Kidney (tissue), 14 donors: ENCODE measurements around the gene VSX2. TPM values are rescaled to one million over a fixed set of nuclear protein-coding genes. Genes with fewer than 3 reads are reported as not detected.

Experiments used
- DNase-seq, 5 donors: peaks; one replicate each; pipeline ENCODE4 v3.0.0-alpha.2; 2013 to 2020
- FAIRE-seq: peaks from 2 replicates; lab custom pipeline; 2012; peaks lifted over from hg19 to GRCh38; lab: Jason Lieb, UNC
- H3K27ac ChIP-seq, 2 donors: one replicate each; pipeline ENCODE4 v1.7.0; 2013; ENCODE audit warnings: low read depth in 2 of 2, low read length in 2 of 2, inconsistent platforms in 1 of 2
- H3K27me3 ChIP-seq: one replicate; pipeline ENCODE4 v1.7.1; 2013; ENCODE audit warnings: low read length, inconsistent platforms; ENCODE audit not compliant: control insufficient read depth, insufficient read depth
- H3K36me3 ChIP-seq, 3 donors: one replicate each; pipeline versions ENCODE4 v1.7.0 to v1.7.1; 2013; ENCODE audit warnings: low read length in 3 of 3, control low read depth in 1 of 3, inconsistent platforms in 1 of 3; ENCODE audit not compliant: insufficient read depth in 3 of 3, control insufficient read depth in 2 of 3
- H3K4me1 ChIP-seq, 3 donors: one replicate each; pipeline versions ENCODE4 v1.7.0 to v1.7.1; 2013; ENCODE audit warnings: low read length in 3 of 3, inconsistent platforms in 1 of 3, low read depth in 1 of 3; ENCODE audit not compliant: control insufficient read depth in 2 of 3, insufficient read depth in 2 of 3
- H3K4me3 ChIP-seq, 3 donors: one replicate each; pipeline versions ENCODE4 v1.7.0 to v1.8.1; 2013; ENCODE audit warnings: low read length in 3 of 3, control low read depth in 1 of 3, inconsistent platforms in 1 of 3
- H3K9ac ChIP-seq, 3 donors: one replicate each; pipeline versions ENCODE4 v1.7.0 to v1.7.1; 2013; ENCODE audit warnings: low read length in 3 of 3, control low read depth in 1 of 3, inconsistent platforms in 1 of 3
- H3K9me3 ChIP-seq, 3 donors: one replicate each; pipeline versions ENCODE4 v1.7.0 to v1.7.1; 2013; ENCODE audit warnings: low read length in 3 of 3, control low read depth in 1 of 3, inconsistent platforms in 1 of 3; ENCODE audit not compliant: control insufficient read depth in 2 of 3, insufficient read depth in 1 of 3
- intact Hi-C: fragments of 100-400 bp; cut with DNase I; formaldehyde crosslinking; loops from one replicate; pipeline ENCODE4 v1.11.1; 2022
- polyA plus RNA-seq: library from polyadenylated mRNA; stranded (reverse); fragments of 350-450 nt; fragmentation: Illumina TruSeq; extraction: RNeasy Lipid Tissue Mini Kit (QIAGEN cat#74804); gene quantifications from one replicate; pipeline ENCODE4 v1.2.3, GENCODE V29; 2014; ENCODE audit warnings: low read depth, low replicate concordance; ENCODE audit not compliant: insufficient read depth
- total RNA-seq: library from RNA; stranded (reverse); fragmentation: NEBNext Ultra II Directional; extraction: Animal tissue kit (Norgen Biotek cat#: 25700); gene quantifications from one replicate; pipeline ENCODE4 v1.2.1, GENCODE V29; 2021
- TF ChIP-seq, protein P1 (sequence below): IDR thresholded peaks from 3 replicates; pipeline ENCODE4 v1.5.1; 2012; ENCODE audit warnings: mild to moderate bottlenecking, moderate library complexity, borderline replicate concordance; ENCODE audit not compliant: insufficient read depth; ENCODE audit errors: extremely low read depth
- donor health status: control.
- donor health status: control.
- donor health status: control.
- donor health status: control.
- donor health status: control.
- donor health status: DM: yes; HTN: yes; CAD: no.
- donor health status: Normal renal cell carcinoma (clear cell type).

Gene VSX2
- total and polyA plus RNA-seq, 2 donors from 2014 or later = not detected

DNA sequence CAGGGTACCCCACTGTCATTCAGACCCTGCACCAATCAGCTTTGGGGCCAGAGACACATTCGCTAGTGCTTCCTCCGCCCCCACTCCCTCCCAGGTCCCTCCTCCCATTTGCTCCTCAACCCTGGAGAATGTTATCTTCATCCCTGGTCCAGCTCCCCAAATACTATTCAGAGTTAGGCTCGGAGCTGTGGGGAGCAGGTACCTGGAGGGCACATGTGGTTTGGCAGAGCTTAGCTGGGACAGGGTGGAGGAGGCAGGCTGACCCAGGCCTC lies 19.5 kb downstream of the VSX2 start:
- DNase-seq (no peak), FAIRE-seq (no peak)
- no peaks in the 10 kb centered on the region for H3K36me3 ChIP-seq
- H3K27me3 ChIP-seq = no peaks in the 10 kb centered on the region
- H3K9me3 ChIP-seq = no peaks in the 10 kb centered on the region
- TF ChIP-seq, protein P1, sequence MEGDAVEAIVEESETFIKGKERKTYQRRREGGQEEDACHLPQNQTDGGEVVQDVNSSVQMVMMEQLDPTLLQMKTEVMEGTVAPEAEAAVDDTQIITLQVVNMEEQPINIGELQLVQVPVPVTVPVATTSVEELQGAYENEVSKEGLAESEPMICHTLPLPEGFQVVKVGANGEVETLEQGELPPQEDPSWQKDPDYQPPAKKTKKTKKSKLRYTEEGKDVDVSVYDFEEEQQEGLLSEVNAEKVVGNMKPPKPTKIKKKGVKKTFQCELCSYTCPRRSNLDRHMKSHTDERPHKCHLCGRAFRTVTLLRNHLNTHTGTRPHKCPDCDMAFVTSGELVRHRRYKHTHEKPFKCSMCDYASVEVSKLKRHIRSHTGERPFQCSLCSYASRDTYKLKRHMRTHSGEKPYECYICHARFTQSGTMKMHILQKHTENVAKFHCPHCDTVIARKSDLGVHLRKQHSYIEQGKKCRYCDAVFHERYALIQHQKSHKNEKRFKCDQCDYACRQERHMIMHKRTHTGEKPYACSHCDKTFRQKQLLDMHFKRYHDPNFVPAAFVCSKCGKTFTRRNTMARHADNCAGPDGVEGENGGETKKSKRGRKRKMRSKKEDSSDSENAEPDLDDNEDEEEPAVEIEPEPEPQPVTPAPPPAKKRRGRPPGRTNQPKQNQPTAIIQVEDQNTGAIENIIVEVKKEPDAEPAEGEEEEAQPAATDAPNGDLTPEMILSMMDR = no peak
- H3K4me3 ChIP-seq = no peak overlapping the region
- H3K4me1 ChIP-seq = peaks cover 0 to 4% (median 3%) of the 10 kb centered on the region in 3 donors
- H3K9ac ChIP-seq = no peak overlapping the region
- H3K27ac ChIP-seq = no peak overlapping the region
- intact Hi-C loops = no loop called here

DNA sequence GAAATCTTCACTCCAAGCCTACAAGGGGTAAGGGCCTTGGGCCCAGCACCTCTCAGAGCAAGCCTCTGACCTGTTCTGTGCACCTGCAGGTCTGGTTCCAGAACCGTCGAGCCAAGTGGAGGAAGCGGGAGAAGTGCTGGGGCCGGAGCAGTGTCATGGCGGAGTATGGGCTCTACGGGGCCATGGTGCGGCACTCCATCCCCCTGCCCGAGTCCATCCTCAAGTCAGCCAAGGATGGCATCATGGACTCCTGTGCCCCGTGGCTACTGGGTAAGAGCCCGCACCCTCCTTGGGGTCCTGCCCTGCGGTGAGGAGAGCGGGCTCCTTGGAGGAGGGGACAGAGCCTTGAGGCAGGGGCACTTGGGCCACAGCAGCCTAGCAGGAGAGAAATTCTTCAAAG lies 20.3 kb downstream of the VSX2 start:
- FAIRE-seq = no peak
- intact Hi-C loops = no loop called here
- Histone ChIP-seq H3K27ac (no peak overlapping the region), H3K9me3 (no peaks in the 10 kb centered on the region), H3K4me1 (peaks cover 0 to 4% (median 3%) of the 10 kb centered on the region in 3 donors), H3K36me3 (no peaks in the 10 kb centered on the region), H3K9ac (no peak overlapping the region), H3K4me3 (no peak overlapping the region), H3K27me3 (no peaks in the 10 kb centered on the region)
- TF ChIP-seq, protein P1 = no peak
- no peak for DNase-seq

DNA sequence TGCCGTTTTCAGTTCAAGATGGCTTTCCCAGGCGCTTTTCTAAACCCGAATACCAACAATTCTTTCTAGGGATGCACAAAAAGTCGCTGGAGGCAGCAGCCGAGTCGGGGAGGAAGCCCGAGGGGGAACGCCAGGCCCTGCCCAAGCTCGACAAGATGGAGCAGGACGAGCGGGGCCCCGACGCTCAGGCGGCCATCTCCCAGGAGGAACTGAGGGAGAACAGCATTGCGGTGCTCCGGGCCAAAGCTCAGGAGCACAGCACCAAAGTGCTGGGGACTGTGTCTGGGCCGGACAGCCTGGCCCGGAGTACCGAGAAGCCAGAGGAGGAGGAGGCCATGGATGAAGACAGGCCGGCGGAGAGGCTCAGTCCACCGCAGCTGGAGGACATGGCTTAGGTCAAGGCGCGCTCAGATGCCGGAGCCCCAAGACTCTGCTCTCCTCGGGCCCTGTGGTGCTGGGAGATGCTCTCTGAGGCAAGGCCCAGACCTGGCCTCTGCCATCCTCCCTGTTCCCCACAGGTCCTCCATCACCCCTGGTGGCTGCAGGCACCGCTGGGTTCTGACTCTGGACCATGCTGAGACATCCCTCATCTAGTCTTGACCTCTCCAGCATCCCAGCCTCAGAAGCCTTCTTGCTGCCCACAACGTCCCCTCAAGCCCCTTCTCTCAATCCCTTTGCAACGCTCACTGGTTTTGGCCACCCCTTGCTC lies 21.4 kb downstream of the VSX2 start:
- H3K27me3 ChIP-seq = no peaks in the 10 kb centered on the region
- no peak overlapping the region for H3K9ac ChIP-seq
- H3K4me3 ChIP-seq = no peak overlapping the region
- DNase-seq (no peak), FAIRE-seq (no peak)
- intact Hi-C loops = no loop called here
- H3K9me3 ChIP-seq = no peaks in the 10 kb centered on the region
- TF ChIP-seq, protein P1 = no peak
- peaks cover 0 to 4% (median 3%) of the 10 kb centered on the region in 3 donors for H3K4me1 ChIP-seq
- no peak overlapping the region for H3K27ac ChIP-seq
- H3K36me3 ChIP-seq = no peaks in the 10 kb centered on the region

DNA sequence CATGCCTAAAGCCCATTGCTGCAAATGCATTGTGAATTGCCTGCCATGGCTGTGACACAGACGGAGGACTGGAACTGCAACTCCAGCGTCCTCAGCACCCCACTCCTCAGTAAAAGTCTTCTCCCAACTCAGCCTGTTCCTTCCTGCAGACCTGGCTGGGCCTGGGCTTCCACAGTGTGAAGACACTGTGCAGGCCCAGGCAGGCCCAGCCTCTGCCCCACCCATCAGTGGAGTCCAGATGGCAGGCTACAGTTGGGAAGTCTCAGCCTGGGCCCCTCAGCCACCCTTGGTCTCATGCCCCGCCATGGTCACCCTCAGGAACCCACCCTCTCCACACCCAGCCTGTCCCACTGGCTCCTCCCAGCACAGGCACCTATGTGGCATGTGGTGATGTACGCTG lies 22.0 kb downstream of the VSX2 start:
- H3K4me1 ChIP-seq = peaks cover 0 to 4% (median 3%) of the 10 kb centered on the region in 3 donors
- no peaks in the 10 kb centered on the region for H3K36me3 ChIP-seq
- no peaks in the 10 kb centered on the region for H3K9me3 ChIP-seq
- H3K9ac ChIP-seq = no peak overlapping the region
- intact Hi-C loops = no loop called here
- H3K27me3 ChIP-seq = no peaks in the 10 kb centered on the region
- DNase-seq (no peak), FAIRE-seq (no peak)
- H3K4me3 ChIP-seq = no peak overlapping the region
- TF ChIP-seq, protein P1 = no peak
- no peak overlapping the region for H3K27ac ChIP-seq
